HFF-Myc (cell line): ENCODE measurements around the gene RAD51B.
"Not testable (repeated sequence)": the region's sequence is repeated elsewhere in the genome, so short reads cannot be mapped to it uniquely, and the experiment has no call there.

Experiments used
- DNase-seq: peaks from one replicate; pipeline ENCODE4 v3.0.0-alpha.2; 2011; ENCODE audit warnings: low read depth; ENCODE audit errors: extremely low read depth
- H3K4me3 ChIP-seq: replicated peaks from 2 replicates; pipeline ENCODE4 v1.5.1; 2011; ENCODE audit warnings: low read depth, mild to moderate bottlenecking, control low read depth, low read length
- TF ChIP-seq, protein P1 (sequence below): IDR thresholded peaks from 2 replicates; pipeline ENCODE4 v1.5.1; 2012; ENCODE audit warnings: mild to moderate bottlenecking, low read depth, low read length, control low read depth; ENCODE audit errors: missing control alignments

Gene RAD51B

GRCh38 chr14:68420350-68420749, 600.8 kb downstream of the RAD51B start:
- TF ChIP-seq, protein P1, sequence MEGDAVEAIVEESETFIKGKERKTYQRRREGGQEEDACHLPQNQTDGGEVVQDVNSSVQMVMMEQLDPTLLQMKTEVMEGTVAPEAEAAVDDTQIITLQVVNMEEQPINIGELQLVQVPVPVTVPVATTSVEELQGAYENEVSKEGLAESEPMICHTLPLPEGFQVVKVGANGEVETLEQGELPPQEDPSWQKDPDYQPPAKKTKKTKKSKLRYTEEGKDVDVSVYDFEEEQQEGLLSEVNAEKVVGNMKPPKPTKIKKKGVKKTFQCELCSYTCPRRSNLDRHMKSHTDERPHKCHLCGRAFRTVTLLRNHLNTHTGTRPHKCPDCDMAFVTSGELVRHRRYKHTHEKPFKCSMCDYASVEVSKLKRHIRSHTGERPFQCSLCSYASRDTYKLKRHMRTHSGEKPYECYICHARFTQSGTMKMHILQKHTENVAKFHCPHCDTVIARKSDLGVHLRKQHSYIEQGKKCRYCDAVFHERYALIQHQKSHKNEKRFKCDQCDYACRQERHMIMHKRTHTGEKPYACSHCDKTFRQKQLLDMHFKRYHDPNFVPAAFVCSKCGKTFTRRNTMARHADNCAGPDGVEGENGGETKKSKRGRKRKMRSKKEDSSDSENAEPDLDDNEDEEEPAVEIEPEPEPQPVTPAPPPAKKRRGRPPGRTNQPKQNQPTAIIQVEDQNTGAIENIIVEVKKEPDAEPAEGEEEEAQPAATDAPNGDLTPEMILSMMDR, result no peak
- DNase-seq, result no peak
- no peak overlapping the region for H3K4me3 ChIP-seq

- TF ChIP-seq, protein P1, result no peak
- no peak for DNase-seq
- no peak overlapping the region for H3K4me3 ChIP-seq
Observed at GRCh38 chr14:68421116-68421515, 601.5 kb downstream of the RAD51B start.

GRCh38 chr14:68423686-68424085, 604.1 kb downstream of the RAD51B start:
- no peak for DNase-seq
- H3K4me3 ChIP-seq, result no peak overlapping the region
- TF ChIP-seq, protein P1, result no peak

DNA sequence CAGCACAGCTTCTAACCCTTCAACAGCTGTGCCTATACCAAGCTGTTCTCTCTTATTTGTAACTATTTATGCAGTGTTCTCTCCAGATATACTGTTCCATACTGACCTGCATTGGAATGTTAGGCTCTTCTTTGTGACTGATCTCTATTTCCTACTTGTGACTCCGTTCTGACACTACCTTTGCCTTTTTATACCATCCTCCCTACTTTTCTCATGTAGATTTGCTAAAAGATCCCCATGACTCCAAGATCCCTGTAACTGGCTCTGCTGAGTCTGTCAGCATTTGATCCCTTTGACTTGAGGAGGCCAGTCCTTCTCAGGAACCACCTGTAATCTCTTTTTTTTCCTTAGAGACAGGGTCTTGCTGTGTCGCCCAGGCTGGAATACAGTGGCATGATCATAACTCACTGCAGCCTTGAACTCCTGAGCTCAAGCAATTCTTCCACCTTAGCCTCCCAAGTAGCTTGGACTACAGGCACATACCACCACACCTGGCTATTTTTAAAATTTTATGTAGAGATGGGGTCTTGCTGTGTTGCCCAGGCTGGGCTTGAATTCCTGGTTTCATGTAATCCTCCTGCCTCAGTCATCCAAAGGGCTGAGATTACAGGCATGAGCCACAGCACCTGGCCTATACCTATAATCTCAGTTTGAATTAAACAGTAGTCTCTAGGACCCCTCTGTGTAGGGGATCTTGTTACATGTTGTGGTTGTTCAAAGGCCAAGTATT, 605.0 kb downstream of the RAD51B start:
- TF ChIP-seq, protein P1, result no peak
- H3K4me3 ChIP-seq, result no peak overlapping the region
- no peak for DNase-seq

- no peak overlapping the region for H3K4me3 ChIP-seq
- TF ChIP-seq, protein P1, result no peak
- DNase-seq, result no peak
Observed at GRCh38 chr14:68426661-68427549, 607.3 kb downstream of the RAD51B start.

DNA sequence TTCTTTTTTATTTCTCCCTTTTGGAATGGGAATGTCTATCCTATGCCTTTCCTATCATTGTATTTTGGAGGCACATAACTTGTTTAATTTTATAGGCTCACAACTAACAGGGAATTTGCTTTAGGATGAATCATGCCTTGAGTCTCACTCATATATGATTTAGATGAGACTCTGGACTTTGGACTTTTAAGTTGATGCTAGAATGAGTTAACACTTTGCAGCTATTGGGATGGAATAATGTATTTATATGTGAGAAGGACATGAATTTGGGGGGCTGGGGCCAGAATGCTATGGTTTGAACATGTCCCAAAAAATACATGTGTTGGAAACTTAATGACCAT, 607.9 kb downstream of the RAD51B start:
- no peak overlapping the region for H3K4me3 ChIP-seq
- no peak for DNase-seq
- TF ChIP-seq, protein P1, result no peak

DNA sequence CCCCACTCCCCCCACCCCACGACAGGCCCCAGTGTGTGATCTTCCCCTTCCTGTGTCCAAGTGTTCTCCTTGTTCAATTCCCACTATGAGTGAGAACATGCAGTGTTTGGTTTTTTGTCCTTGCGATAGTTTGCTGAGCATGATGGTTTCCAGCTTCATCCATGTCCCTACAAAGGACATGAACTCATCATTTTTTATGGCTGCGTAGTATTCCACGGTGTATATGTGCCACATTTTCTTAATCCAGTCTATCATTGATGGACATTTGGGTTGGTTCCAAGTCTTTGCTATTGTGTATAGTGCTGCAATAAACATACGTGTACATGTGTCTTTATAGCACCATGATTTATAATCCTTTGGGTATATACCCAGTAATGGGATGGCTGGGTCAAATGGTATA, 609.3 kb downstream of the RAD51B start:
- not testable (repeated sequence) for H3K4me3 ChIP-seq, DNase-seq

- H3K4me3 ChIP-seq, DNase-seq: not testable (repeated sequence)
Observed at GRCh38 chr14:68434173-68434572, 614.6 kb downstream of the RAD51B start.

DNA sequence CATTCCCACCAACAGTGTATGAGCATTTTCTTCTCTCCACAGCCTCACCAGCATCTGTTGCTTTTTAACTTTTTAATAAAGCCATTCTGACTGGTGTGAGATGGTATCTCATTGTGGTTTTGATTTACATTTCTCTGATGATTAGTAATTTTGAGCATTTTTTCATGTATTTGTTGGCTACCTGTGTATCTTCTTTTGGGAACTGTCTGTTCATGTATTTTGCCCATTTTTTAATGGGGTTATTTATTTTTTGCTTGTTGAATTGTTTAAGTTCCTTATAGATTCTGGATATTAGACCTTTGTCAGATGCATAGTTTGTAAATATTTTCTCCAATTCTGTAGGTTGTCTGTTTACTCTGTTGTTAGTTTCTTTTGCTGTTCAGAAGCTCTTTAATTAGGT, 616.1 kb downstream of the RAD51B start:
- not testable (repeated sequence) for DNase-seq, H3K4me3 ChIP-seq
